Kidney capillary endothelial cell (primary cell): ENCODE measurements around the gene HAPLN1.

Experiments
- DNase-seq: peaks from one replicate; pipeline ENCODE4 v3.0.0-alpha.2; 2018; ENCODE audit warnings: low spot score

The HAPLN1 gene

DNA sequence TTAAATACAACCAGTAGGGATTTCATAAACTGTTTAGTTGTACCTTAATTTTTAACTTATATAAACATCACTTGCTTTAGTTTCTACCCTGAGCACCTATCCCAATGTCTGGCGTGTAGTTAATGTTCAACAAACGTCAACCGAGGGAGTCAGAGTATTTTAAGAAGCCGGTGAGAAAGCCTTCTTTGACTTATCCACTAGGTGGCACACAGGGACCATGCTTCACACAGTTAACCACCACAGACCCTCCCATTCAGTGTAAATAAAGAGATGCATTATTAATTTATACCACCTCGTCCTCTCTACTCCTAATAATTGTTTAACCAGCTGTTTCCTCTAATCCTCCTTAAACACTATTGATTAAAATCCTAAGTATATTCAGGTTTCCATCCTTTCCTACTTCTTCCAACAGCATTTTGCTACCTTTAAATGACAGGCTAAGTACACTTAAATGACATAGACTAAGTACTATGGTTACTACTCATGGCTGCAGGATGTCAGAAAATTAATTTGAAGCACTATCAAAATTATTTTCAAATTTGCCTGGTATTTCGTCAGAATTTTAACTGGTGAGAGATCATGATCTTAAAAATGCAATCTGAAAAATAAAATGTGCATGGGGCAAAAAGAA lies 2.3 kb downstream of the HAPLN1 start:
- peak; percentile 83 for DNase-seq

DNA sequence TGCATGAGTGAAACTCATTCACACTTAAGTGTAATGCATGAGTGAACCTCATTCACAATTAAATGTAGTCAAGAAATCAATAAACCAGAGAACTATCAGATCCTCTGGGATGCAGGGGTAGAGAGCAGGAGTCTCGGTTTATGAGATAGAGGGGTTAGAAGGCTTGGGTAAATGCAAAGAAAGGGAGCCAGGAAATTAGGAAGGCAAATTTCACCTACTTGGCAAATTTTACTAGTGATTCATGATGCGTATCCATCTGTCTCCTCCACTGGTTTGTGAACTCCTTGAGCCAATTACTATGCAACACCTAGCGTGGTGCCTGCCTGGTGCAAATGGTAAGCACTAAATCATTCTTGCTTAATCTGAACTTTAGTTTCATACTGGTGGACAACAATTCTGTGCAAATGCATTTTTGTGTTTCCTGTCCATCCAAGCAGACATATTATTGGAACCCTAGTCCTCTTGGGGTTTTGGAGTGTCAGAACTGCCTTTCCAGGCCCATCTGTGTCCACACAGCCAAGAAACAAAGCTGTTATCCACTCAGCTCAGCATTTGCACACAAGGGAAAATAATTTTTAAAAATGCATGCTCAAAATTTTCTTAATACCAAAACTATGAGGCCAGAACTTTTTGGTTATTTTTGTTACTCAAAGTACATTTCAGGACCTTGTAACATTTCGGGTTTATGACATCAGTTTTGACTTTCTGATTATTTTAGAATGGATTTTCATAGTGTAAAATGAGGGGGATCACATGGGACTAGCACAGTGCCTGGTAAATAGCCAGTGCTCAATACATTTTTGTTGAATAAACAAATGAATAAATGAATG lies 5.2 kb downstream of the HAPLN1 start:
- no peak for DNase-seq

DNA sequence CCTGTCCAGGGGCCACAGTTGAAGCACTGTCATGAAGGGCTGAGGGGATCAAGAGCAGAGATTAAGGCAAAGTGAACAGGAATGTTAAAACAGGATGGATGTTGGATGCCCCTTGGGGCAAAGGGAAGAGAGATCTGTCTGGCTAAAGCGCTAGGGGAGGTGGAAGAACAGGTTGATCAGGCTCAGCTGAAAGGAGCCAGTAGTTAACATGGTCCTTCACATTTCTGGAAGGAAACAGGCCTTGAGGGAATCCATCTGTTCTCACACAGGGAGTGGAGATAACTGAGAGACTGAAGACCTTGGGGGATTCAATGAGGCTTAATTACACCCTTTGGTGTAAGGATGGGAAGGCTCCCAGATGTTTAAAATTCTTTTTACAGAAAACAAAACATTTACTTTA lies 5.8 kb downstream of the HAPLN1 start:
- no peak for DNase-seq

DNA sequence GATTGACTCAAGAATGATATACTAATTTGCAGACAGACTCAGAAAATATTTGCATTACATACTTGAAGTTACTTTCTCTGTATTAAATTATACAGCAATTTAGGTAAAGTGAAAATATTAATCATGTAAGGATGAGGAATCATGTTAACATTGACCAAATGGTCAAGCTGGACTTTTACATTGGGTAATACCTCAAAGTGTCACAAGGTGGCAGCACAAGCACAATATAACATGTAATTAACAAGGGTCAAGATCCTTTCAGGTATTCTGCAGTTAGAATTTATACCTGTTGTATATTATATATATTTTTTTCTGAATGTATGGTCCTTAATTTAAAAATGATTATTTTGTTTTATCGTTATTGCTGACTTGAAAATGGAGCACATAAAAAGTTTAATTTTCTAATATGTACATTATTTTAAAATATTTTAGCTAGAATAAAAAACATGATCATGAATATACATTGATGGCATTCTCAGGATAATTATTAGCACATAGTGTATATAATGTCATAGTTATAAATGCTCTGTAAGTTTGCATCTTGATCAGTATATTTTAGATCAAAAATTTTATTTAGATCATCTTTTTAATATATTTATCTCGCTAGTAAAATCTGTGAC lies 8.6 kb downstream of the HAPLN1 start:
- peak; percentile 52 for DNase-seq

DNA sequence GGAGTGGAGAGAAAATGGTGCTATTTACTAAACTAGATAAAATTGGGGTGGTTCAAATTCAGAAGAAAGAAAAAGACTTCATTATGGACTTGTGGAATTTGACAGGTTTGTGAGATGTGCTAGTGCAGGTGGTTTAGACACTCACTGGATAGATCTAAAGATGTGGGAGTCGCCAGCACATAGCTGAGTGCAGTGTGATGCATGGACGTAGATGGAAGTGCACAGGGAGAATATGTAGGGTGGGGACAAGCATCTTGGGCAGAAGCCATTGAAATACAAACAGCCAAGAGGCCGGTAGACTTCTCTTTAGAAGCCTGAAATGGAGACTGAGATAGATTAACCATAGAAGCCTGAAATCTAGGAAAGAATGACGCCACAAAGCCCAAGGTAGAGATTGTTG lies 10.7 kb downstream of the HAPLN1 start:
- DNase-seq, result no peak

DNA sequence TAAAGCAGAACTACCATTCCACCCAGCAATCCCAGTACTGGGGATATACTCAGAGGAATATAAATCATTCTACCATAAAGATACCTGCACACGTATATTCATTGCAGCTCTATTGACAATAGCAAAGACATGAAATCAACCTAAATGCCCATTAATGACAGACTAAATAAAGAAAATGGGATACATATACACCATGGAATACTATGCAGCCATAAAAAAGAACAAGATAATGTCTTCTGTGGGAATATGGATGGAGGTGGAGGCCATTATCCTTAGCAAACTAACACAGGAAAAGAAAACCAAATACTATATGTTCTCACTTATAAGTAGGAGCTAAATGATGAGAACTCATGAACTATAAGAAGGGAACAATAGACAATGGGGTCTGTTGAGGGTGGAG lies 12.5 kb downstream of the HAPLN1 start:
- no peak for DNase-seq

DNA sequence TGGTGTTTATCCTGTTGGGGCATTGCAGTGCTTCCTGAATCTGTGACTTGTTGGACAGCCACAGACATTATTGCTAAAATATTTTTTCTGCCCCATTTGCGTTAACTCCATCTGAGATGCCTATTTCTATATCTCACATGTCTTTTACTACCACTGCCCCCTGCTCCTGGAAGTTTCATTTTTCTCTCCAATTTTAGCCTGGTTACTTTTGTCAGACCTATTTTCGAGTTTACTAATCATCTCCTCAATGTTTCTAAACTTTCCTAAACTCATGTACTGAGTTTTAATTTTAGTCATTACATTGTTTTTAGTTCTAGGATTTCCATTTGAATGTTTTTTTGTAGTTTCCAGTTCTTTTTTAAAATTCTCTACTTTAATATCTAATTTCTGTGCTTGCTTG lies 17.6 kb downstream of the HAPLN1 start:
- no peak for DNase-seq

DNA sequence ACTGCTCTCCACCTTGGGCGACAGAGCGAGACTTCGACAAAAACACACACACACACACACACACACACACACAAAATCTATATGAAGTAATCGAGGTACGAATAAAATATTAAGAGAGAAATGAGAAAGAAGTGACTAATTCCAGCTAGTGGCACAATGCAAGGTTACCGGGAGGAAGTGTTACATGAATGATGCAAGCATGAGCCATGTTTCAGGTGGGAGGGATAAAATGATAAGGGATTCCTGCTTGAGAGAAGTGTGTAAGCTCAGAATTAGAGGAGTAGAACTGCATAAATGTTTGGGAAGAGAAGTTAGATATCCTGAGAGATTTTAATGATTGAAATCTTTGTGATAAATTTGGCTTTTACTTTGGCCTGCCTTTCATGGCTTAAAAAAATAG lies 18.8 kb downstream of the HAPLN1 start:
- no peak for DNase-seq

DNA sequence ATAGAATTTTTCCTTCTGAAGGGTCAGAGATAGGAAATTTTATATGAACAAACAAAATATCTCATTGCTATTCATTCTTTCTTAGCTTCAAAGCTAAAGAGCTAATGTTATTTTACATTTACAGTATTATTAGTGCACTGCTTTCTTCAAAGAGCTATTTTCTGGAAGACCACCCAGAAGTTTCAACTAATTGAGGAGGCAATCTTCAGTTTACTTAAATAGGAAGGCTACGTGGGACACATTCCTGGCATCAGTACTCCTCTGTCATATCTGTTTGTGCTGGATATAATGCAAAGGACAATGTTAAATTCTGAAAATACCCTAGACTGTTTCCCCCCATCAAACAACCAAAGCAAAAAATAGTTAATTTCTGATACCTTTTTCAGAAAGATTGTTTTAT lies 30.8 kb downstream of the HAPLN1 start:
- DNase-seq, result no peak

DNA sequence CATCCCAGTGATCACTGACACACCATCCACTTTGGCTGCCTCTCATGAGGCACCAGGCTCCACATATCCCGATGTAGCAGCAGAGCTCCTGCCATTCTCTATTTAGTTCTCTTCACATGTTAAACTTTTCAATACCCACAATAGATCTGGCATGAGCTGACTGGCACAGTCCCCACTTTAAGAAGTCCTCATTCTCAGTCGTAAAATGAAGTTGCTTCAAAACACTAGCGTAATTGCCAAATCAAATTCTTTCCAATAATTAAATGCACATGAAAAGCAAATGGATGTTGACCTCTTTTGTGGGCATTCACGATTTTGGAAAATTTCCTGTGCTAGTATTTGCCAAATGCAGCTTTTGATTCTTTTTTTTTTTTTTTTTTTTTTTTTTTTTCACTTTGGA lies 32.4 kb downstream of the HAPLN1 start:
- no peak for DNase-seq

DNA sequence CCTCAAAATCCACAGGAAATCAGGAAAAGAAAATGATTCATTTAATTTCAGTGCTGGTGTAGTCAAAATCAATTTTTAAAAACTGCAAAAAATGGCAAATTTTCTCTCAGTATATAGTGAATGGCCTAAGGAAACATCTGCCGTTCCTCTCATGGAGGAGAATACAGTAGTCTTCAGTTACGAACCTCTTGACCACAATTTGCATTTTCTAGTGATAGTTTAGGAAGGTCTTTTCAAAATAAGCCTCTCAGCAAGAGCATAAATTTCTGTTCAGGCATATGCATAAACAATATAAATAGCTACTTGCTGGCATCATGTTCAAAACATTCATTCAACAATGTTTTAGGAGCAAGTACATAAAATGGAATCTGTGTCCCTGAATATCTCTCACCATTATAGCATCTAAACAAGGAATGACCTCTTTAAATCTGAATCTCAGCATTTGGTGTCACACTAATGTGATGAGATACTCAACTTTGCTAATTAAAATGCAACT lies 33.5 kb downstream of the HAPLN1 start:
- DNase-seq, result no peak

DNA sequence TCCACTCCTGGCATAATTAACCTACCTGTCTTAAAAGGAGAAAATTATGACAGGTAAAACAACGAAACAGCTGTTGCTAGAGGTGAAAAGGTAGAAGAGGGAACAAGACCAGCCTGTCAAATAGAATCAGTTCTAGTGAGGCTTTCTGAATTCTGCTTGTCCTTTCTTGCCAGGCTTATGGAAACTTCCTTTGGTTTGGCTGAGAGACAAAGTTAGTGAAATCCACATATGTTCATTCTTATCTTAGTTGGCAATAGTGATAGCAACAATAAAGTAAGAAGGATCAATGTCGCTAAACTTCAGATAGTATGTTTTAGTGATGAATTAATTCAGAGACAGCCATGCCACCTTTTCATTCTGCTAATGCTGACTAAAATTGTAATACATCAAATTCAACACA lies 34.4 kb downstream of the HAPLN1 start:
- DNase-seq, result no peak

DNA sequence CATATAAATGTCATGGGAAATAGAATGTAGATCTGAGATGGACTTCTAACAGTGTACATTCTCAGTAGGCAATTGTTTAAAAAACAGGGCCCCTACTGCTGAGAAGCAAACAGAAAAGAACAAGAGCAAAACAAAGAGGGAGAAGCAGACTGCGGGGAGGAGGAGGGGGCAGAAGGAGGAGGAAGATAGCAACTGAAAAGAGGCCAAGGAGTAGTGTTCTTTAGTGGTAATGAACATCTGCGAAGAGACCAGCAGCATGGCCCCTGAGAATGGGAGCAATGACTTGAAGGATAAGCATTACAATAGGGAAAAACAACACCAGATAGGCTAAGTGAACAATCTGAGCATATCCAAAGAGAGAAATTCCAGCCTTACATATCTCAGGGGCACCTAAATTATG lies 36.8 kb downstream of the HAPLN1 start:
- no peak for DNase-seq

DNA sequence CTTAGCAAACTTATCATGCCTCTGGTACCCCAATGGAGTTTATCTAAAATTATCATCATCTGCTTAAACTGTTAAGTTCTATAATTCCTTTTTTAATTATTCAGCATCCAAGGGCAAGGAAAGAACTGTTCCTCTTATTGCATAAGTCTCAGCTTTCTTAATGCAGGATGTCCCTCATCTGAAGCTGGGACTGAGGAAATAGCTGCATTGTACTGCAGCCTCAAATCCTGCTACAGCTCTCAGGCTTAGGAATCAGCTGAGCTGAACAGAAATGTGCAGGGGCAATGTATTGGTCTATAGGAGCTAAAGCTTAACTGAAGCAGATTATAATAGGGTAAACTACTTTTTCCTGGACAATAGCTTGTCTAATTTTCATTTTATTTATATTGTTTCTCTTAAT lies 48.0 kb downstream of the HAPLN1 start:
- no peak for DNase-seq

DNA sequence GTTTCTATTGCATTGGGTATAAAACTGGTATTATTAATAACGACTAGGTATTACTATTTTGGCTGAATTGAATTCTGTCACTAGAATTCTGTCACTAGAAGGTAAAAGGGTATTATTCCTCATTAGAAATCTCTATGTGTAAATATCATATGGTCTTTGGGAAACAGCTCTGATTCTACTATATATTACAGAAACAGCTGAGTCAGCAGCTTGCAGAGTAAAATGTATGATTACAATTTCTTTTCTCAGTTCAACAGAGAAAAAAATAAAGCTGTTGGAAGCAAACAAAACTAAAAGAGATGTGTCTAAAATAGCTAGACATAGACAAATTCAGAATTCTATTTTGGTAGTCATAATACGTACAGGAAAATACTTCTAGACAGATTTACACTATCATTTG lies 48.5 kb downstream of the HAPLN1 start:
- no peak for DNase-seq

DNA sequence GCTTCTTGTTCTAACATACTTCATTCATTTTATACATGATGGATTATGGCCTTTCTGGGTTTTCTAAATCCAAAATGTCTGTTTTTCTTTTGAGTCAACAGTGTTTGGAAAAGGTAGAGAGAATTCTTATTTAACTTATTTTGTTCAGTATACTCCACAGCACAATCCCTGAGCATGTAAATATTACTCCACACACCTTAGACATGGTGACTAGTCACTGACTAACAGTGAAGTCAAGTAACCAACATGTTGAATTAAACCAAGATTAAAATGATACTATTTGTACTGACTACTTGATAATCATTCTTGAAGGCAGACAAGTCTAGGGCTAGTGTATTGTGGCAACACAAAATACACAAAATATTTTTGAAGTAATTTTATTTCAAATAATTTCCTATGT lies 55.0 kb downstream of the HAPLN1 start:
- no peak for DNase-seq

DNA sequence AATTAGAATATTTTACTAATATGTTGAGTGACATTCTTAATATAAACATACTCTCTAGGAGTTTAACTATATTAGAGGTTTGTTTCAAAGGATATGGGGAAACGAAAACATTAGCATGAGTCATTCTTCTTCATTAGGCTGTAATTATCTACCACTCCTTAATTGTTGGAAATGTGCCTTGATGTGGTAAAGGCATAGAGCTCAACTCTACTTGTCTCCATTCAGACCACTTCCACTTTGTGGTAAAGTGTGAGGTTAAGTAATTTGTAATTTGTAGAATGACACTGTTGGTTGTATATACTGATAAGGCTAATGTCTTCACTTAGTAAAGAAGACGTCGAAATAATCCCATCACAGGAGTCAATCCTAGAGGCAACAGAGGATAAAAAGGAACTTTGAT lies 58.1 kb downstream of the HAPLN1 start:
- no peak for DNase-seq

DNA sequence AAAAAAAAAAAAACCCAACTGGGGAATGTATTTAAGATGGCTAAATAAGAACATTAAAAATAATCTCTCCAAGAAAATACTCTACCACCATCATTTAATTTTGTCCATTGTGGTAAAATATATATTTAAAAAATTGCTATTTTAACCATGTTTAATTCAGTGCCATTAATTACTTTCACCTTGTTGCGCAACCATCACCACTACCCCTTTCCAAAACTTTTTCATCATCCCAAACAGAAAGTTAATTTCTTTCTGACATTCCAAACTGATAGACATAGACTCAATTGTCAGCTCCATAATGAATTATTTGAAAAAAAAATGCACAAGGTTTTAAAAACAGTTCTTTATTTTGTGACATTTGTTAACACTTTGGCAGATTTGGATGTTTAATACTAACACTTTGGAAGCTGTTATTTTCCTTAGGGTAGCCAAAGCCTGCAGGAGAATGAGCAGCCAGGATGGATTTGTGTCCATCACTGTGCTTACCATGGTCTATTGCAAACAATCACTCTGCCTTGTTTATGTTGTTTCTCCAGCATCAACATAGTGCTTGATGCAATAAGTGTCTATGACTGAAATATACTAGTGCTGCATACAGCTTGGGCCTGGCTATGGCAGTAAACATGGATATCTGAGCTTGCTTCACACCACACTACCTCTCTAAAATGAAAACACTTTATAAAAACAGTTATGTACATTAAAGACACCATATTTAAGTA lies 62.7 kb downstream of the HAPLN1 start:
- no peak for DNase-seq

DNA sequence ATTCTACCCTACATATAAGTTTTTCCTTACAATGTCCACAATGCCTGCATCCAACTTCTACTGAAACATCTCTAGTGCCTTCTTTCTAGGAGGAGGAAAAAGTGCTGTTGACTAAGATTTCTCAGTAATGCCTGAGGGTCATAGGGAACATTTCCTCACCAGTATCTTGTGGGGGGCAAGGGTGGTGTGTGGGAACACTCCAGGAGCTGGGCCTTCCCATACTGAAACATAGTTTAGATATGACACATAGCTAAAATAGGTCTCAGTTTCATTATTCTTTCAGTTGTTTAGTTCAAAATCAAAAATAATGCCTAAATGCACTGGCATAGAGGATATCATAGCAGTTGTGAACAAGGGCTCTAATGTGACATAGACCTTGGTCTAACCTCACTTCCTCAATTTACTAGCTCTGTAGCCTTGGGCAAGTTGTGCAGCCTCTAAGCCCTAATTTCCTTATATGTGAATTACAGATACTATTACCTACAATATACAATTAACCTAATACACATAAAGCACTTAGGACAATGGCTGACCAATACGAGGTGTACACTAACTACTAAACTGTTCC lies 66.1 kb downstream of the HAPLN1 start:
- no peak for DNase-seq

DNA sequence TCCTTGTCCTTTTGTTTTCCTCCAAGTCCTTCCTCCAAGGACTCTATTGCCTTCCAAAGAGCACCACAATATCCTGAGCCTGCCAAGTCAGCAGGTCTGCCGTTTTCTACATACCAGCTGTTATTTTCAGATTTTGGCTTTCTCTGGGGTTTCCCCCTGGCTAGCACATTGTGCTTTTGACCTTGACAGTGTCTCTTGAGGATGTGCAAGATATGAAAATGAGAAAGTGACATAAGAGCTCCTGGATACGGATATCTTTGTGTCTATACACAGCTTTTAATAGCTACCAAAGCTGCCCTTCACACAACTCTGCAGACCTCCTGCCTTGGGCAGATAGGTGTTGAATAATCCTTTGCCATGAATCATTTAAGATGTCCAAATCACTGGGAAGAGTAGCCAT lies 67.0 kb downstream of the HAPLN1 start:
- no peak for DNase-seq

DNA sequence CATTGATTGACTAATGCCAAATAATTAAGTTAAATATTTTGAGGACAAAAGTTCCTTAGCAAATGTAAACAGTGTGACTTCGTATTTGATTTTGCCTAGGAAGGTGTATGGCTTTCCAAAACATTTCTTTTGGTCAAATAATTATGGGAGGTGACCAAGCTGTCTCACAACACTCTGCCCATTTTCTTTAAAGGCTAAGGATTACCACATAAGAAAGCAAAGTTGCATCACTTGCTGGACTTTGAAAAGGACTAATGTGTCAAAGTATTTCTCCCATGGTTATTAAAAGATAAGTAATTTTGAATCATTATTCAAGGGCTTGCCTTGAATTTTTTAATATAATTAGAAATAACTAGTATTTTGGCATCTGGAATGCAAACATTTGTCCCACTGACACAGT lies 74.7 kb downstream of the HAPLN1 start:
- DNase-seq, result no peak

DNA sequence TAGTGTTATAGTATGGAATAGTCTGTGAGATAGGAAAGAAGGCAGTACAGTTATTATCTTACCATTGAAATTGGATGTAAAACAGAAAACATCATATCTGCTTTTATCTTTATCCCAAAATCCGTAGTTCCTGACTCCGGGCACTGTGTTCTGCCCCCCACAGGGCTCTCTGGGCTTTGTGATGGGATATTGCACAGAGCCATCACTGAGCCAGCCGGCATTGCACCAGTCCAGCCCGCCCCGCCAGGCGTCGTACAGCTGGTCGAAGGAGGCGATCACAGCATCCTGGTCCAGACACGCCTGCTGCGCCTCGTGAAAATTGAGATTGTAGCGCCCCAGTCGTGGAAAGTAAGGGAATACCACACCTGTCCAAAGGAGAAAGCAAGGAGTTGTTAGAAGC lies 76.4 kb downstream of the HAPLN1 start:
- DNase-seq, result no peak
